Transverse colon (tissue), 4 donors: ENCODE results near the gene DHH. TPM values are rescaled to one million over a fixed set of nuclear protein-coding genes. Genes with fewer than 3 reads are reported as not detected.
"Not testable (repeated sequence)": the region's sequence is repeated elsewhere in the genome, so short reads cannot be mapped to it uniquely, and the experiment has no call there.

Source experiments
- DNase-seq: peaks from one replicate; pipeline ENCODE4 v3.0.0-alpha.2; 2019
- H3K27ac ChIP-seq, 4 donors: fragments of 200-600 bp; sonication (generic); 2 replicates each; pipeline ENCODE4 v1.5.1; 2016 to 2018; ENCODE audit warnings: inconsistent platforms in 4 of 4
- H3K27me3 ChIP-seq: fragments of 200-600 bp; sonication (generic); 2 replicates; pipeline ENCODE4 v1.5.1; 2017; ENCODE audit warnings: inconsistent platforms
- H3K36me3 ChIP-seq, 4 donors: fragments of 200-600 bp; sonication (generic); 2 replicates each; pipeline ENCODE4 v1.5.1; 2017 to 2019; ENCODE audit warnings: inconsistent platforms in 4 of 4
- H3K4me1 ChIP-seq, 4 donors: fragments of 200-600 bp; sonication (generic); 2 replicates each; pipeline ENCODE4 v1.5.1; 2017 to 2020; ENCODE audit warnings: inconsistent platforms in 4 of 4
- H3K4me3 ChIP-seq, 4 donors: fragments of 200-600 bp; sonication (generic); 1 replicate in 1 of 4; 2 replicates in 3 of 4; pipeline versions ENCODE4 v1.5.1 to v1.6.1; 2017 to 2019; ENCODE audit warnings: inconsistent platforms in 4 of 4
- H3K9me3 ChIP-seq, 2 donors: fragments of 200-600 bp; sonication (generic); 2 replicates each; pipeline ENCODE4 v1.5.1; 2017 to 2019; ENCODE audit warnings: inconsistent platforms in 2 of 2
- EP300 ChIP-seq: sonication (generic); formaldehyde crosslinking; IDR thresholded peaks from one replicate; pipeline ENCODE4 v1.6.1; 2017; ENCODE audit warnings: antibody characterized with exemption, low read depth
- POLR2A ChIP-seq: fragments of 450-650 bp; IDR thresholded peaks from one replicate; pipeline ENCODE4 v1.6.1; 2016; ENCODE audit warnings: antibody characterized with exemption, mild to moderate bottlenecking, moderate library complexity
- POLR2AphosphoS5 ChIP-seq, 3 donors: sonication (generic); formaldehyde crosslinking; IDR thresholded peaks; one replicate each; pipeline ENCODE4 v1.6.1; 2016; ENCODE audit warnings: antibody characterized with exemption in 3 of 3
- WGBS, 2 donors: methylation state at CpG; one replicate each; pipeline ENCODE4 v1.1.5; 2018; ENCODE audit warnings: low coverage in 1 of 2; 5-methylcytosine and 5-hydroxymethylcytosine counted together
- in situ Hi-C, 4 donors: fragments of 200-750 bp; cut with MboI; loops; one replicate each; pipeline versions ENCODE4 v1.15.0 to v1.15.1; 2017; ENCODE audit warnings: low sequenced_read_pairs in 3 of 4, low pct_ligation_motif_present in 1 of 4, low pct_unique_long_range_greater_than_20kb in 1 of 4
- intact Hi-C: fragments of 100-400 bp; cut with DNase I; formaldehyde crosslinking; loops from one replicate; pipeline ENCODE4 v1.15.1; 2023; ENCODE audit warnings: low total_unique reads
- total RNA-seq, 4 donors: library from RNA; depleted of rRNA; stranded (reverse); fragments of >200 nt; gene quantifications; one replicate each; pipeline ENCODE4 v1.1.0, GENCODE V29; 2016
- TF ChIP-seq, protein P1 (sequence below), 5 experiments: fragments of 200-600 bp in 3 of 5; fragments of 450-650 bp in 2 of 5; sonication (generic) in 3 of 5; IDR thresholded peaks; 1 replicate in 2 of 5; 2 replicates in 3 of 5; pipeline ENCODE4 v1.5.1; 2016 to 2017; ENCODE audit warnings: antibody characterized with exemption in 5 of 5, inconsistent platforms in 3 of 5, mild to moderate bottlenecking in 2 of 5, moderate library complexity in 1 of 5

Gene DHH
- total RNA-seq, 4 donors from 2014 or later: 0.27 to 0.32 TPM; not detected in 2

DNA sequence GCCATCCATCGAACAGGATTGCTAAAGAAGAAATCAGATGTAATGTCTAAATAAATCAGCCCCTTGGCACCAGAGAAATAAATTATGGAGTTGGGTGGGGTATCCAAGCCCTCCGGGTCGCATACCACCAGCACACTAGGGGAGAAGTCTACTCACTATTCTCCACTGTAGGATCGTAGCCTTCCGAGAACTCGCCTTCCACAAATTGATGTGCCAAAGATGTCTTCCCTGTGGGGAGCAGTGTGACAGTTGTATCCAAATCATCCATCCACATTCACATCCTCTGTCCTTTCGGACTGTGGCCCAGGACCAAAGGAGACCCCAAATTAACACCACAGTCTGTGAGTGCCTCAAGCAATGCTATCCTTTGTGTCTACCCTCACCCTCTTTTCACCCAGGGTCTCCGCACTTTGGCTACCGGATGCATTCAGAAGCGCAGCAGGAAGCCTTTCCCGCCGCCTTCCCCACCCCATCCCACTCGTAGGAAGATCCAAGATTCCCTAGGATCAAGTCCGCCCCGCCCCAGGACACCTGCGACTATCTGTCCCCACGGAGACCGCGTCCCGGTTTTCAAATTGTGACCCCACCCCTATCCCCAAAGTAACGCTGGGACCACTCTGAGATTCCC, 25.6 kb downstream of the DHH start:
- Histone ChIP-seq H3K36me3 (no peaks in the 10 kb centered on the region), H3K4me3 (peak overlapping the region; percentile 63 to 84 (median 66)), H3K4me1 (peaks cover 4 to 13% (median 12%) of the 10 kb centered on the region in 4 donors), H3K27ac (peak overlapping the region; percentile 77 to 88 (median 84)), H3K27me3 (no peaks in the 10 kb centered on the region), H3K9me3 (no peaks in the 10 kb centered on the region)
- intact Hi-C loops: loop anchor here (10.0 kb wide), 1 partner anchor 56 kb away; no protein-coding TSS in a partner anchor
- in situ Hi-C loops: loop anchor here in 3 of 4 donors (5.0 to 10.0 kb wide), 3 partner anchors 53 to 166 kb away; no protein-coding TSS in a partner anchor
- WGBS, 2 donors: 18 to 66% methylated on average over 3 to 21 of the region's 21 CpGs
- no peak for TF ChIP-seq POLR2A
- TF ChIP-seq EP300: no peak
- TF ChIP-seq POLR2AphosphoS5 (IDR thresholded peaks at IDR 0.05): no peak
- TF ChIP-seq, protein P1, sequence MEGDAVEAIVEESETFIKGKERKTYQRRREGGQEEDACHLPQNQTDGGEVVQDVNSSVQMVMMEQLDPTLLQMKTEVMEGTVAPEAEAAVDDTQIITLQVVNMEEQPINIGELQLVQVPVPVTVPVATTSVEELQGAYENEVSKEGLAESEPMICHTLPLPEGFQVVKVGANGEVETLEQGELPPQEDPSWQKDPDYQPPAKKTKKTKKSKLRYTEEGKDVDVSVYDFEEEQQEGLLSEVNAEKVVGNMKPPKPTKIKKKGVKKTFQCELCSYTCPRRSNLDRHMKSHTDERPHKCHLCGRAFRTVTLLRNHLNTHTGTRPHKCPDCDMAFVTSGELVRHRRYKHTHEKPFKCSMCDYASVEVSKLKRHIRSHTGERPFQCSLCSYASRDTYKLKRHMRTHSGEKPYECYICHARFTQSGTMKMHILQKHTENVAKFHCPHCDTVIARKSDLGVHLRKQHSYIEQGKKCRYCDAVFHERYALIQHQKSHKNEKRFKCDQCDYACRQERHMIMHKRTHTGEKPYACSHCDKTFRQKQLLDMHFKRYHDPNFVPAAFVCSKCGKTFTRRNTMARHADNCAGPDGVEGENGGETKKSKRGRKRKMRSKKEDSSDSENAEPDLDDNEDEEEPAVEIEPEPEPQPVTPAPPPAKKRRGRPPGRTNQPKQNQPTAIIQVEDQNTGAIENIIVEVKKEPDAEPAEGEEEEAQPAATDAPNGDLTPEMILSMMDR (IDR thresholded peaks at IDR 0.05): no peak
- DNase-seq: no peak

DNA sequence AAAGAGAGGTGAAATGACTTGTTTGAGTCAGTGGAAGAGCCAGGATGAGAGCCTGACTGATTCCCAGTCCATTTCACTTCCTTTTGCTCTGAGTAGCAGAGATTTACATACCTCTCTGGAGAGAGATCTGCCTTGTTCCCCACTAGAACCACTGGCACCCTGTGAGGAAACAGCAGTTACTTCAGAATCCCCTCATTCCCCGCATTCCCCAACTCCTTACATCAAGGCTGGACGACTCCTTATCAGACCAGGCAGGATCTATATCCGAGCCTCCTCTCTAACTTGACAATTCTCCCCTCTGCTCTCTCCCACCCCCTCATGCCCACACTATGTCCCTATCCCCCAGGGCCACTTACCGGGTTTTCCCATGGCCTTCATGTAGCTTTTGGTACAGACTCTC, 28.5 kb downstream of the DHH start:
- H3K4me1 ChIP-seq: peaks cover 4 to 18% (median 14%) of the 10 kb centered on the region in 4 donors
- in situ Hi-C loops: loop anchor here in 3 of 4 donors (5.0 to 10.0 kb wide), 3 partner anchors 56 to 169 kb away; no protein-coding TSS in a partner anchor
- H3K36me3 ChIP-seq: no peaks in the 10 kb centered on the region
- WGBS, 2 donors: 87 to 88% methylated on average over 3 to 4 of the region's 4 CpGs
- H3K4me3 ChIP-seq: no peak overlapping the region
- no peak for DNase-seq
- intact Hi-C loops: loop anchor here (10.0 kb wide), 1 partner anchor 59 kb away; no protein-coding TSS in a partner anchor
- no peaks in the 10 kb centered on the region for H3K27me3 ChIP-seq
- TF ChIP-seq POLR2AphosphoS5 (IDR thresholded peaks at IDR 0.05): no peak
- TF ChIP-seq, protein P1 (IDR thresholded peaks at IDR 0.05): no peak
- TF ChIP-seq EP300: no peak
- no peak for TF ChIP-seq POLR2A
- H3K27ac ChIP-seq: no peak overlapping the region
- H3K9me3 ChIP-seq: no peaks in the 10 kb centered on the region

DNA sequence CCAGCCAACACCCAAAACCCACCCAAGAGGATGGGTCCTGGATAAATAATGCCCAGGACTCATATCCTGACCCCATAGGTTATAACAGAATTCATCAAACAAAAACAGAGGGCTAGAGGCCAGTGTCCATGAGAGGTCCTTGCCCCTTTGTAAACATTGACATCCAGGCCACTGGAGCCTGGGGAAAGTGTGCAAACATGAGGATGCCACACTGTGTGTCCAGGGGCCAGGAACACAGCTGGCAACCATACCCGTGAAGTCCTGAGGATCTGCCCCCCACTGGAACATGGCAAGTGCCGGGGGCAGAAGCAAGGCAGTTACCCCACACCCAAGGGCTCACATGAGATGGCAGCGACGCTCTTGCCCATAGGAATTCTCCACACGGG, 29.8 kb downstream of the DHH start:
- TF ChIP-seq POLR2A: no peak
- TF ChIP-seq, protein P1 (IDR thresholded peaks at IDR 0.05): no peak
- Histone ChIP-seq H3K36me3 (no peaks in the 10 kb centered on the region), H3K4me3 (no peak overlapping the region), H3K27me3 (no peaks in the 10 kb centered on the region), H3K9me3 (no peaks in the 10 kb centered on the region), H3K27ac (no peak overlapping the region), H3K4me1 (peaks cover 0 to 15% (median 9%) of the 10 kb centered on the region in 4 donors)
- WGBS, 2 donors: 94% methylated on average over 5 of the region's 5 CpGs; no CpG with 5 or more reads in 1 of the 2 donors
- intact Hi-C loops: loop anchor here (10.0 kb wide), 1 partner anchor 60 kb away; no protein-coding TSS in a partner anchor
- no peak for DNase-seq
- in situ Hi-C loops: loop anchor here in 3 of 4 donors (5.0 to 10.0 kb wide), 3 partner anchors 58 to 170 kb away; no protein-coding TSS in a partner anchor

DNA sequence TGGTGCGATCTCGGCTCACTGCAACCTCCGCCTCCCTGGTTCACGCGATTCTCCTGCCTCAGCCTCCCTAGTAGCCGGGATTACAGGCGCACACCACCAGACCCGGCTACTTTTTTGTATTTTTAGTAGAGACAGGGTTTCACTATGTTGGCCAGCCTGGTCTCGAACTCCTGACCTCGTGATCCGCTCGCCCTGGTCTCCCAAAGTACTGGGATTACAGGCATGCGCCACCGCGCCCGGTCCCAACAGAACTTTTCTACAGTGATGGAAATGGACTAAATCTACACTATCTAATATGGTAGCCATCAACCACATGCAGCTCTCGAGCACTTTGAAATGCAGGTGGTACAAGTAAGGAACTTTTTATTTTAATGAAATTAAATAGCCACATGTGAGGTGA, 32.7 kb downstream of the DHH start:
- not testable (repeated sequence) for H3K9me3 ChIP-seq, DNase-seq, H3K4me3 ChIP-seq, H3K36me3 ChIP-seq, H3K27me3 ChIP-seq, H3K27ac ChIP-seq
- H3K4me1 ChIP-seq: peaks cover 16 to 29% (median 24%) of the 10 kb centered on the region in 4 donors
- in situ Hi-C loops (loop anchor here in 2 of 4 donors (10.0 kb wide), 2 partner anchors 63 to 173 kb away; no protein-coding TSS in a partner anchor), intact Hi-C loops (loop anchor here (10.0 kb wide), 1 partner anchor 63 kb away; no protein-coding TSS in a partner anchor)
- WGBS, 2 donors: 80 to 93% methylated on average over 1 to 17 of the region's 17 CpGs
